PC-3 (cell line): ENCODE results near the gene DLK1.

Experiments
- EZH2phosphoT487 ChIP-seq: fragments of 300-600 bp; sonication (generic); IDR thresholded peaks from 2 replicates; pipeline ENCODE4 v1.6.1; 2018; ENCODE audit warnings: mild to moderate bottlenecking, antibody characterized with exemption, low read length, borderline replicate concordance
- TF ChIP-seq, protein P1 (sequence below): fragments of 300-600 bp; sonication (generic); conservative IDR thresholded peaks from 2 replicates; pipeline ENCODE4 v1.5.1; 2017; ENCODE audit warnings: antibody characterized with exemption, low read depth, mild to moderate bottlenecking, low read length

- TF ChIP-seq EZH2phosphoT487 = no peak
- TF ChIP-seq, protein P1, sequence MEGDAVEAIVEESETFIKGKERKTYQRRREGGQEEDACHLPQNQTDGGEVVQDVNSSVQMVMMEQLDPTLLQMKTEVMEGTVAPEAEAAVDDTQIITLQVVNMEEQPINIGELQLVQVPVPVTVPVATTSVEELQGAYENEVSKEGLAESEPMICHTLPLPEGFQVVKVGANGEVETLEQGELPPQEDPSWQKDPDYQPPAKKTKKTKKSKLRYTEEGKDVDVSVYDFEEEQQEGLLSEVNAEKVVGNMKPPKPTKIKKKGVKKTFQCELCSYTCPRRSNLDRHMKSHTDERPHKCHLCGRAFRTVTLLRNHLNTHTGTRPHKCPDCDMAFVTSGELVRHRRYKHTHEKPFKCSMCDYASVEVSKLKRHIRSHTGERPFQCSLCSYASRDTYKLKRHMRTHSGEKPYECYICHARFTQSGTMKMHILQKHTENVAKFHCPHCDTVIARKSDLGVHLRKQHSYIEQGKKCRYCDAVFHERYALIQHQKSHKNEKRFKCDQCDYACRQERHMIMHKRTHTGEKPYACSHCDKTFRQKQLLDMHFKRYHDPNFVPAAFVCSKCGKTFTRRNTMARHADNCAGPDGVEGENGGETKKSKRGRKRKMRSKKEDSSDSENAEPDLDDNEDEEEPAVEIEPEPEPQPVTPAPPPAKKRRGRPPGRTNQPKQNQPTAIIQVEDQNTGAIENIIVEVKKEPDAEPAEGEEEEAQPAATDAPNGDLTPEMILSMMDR = no peak
Measured at GRCh38 chr14:100696008-100696407, 30.7 kb upstream of the DLK1 start.
